ENCODE results near the gene STAB2.

The STAB2 gene

DNA sequence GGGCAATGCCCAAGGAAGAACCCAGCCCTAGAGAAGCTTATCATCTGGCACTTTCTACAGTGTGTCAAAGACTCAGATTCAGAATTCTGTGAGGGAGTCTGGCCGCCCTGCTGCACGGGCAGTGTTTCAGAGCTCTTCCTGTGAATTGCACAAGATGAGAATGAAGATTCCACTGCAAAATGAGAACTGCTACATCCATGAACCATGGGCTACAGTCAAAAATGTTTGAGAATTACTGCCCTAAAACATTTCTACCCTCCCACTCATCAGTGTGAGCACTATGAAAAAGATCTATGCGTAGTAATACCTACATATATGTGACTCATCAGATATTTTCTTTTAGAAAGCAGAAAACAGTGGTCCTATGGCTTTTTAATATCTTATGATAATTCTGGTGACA lies 104.0 kb downstream of the STAB2 start:
- TF ChIP-seq, protein P1, sequence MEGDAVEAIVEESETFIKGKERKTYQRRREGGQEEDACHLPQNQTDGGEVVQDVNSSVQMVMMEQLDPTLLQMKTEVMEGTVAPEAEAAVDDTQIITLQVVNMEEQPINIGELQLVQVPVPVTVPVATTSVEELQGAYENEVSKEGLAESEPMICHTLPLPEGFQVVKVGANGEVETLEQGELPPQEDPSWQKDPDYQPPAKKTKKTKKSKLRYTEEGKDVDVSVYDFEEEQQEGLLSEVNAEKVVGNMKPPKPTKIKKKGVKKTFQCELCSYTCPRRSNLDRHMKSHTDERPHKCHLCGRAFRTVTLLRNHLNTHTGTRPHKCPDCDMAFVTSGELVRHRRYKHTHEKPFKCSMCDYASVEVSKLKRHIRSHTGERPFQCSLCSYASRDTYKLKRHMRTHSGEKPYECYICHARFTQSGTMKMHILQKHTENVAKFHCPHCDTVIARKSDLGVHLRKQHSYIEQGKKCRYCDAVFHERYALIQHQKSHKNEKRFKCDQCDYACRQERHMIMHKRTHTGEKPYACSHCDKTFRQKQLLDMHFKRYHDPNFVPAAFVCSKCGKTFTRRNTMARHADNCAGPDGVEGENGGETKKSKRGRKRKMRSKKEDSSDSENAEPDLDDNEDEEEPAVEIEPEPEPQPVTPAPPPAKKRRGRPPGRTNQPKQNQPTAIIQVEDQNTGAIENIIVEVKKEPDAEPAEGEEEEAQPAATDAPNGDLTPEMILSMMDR (conservative IDR thresholded peaks at IDR 0.05; ENCODE audit: low read depth), result no peak
- no peak for DNase-seq (ENCODE audit: low spot score)
- no peak overlapping the region for H3K27ac ChIP-seq
- POLR2A ChIA-PET (ENCODE audit: low non-redundant PET), result no interaction called here
- CTCF ChIA-PET, result no interaction called here

DNA sequence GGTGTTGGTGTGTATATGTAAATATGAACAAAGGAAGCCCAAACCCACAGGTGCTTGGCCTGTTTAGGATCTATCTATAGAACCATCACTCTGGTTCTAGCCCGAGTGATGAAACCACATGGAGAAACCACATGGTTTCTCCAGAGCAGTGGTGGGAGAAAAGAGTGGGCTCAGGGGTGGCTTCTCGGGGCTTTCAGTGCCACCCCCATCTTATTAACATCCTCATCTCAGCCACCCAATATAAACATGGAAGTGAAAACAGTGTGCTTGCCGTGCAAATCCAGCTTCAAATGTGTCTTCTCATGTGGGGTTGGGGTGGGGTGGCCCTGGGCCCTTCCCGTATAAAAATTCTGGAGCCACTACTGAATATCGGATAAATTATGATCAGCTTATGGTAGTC lies 109.0 kb downstream of the STAB2 start:
- DNase-seq (ENCODE audit: low spot score), result no peak
- CTCF ChIA-PET, result no interaction called here
- H3K27ac ChIP-seq, result no peak overlapping the region
- TF ChIP-seq, protein P1 (conservative IDR thresholded peaks at IDR 0.05; ENCODE audit: low read depth), result no peak
- POLR2A ChIA-PET (ENCODE audit: low non-redundant PET), result no interaction called here

DNA sequence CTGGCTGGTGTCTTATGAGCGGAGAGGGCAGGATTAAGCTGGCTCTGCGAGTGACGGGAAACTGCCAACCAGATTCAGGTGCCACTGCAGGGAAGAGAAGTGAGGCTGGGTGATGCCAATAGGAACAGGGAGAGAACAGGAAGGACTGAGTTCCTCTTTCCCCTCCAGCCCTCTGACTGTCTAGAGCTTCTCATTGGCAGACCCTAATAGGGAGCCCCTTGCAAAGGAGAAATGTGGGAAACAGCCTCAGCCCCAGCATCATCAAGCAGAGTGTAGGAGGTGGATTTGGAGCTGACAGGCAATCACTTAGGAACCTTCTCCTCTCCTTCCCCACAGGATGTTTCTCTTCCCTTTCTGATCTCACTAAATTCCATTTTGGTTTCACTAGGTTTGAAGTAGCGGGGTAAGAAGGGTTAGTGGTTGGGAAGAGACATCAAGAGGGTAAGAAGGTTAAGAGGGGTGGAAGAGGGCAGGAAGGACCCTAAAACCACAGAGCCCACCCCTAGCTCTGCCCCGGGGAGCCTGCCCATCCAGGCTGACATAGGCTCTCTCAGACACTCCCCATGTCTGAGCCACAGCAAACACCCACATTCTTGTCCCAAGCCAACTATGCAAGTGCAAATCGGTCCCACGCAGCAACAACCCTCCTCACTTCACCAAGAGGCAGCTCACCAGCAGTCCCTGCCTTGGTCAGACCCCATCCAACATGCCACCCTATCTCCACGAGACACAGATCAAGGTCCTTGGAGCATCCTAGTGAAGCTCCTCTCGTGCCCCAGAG lies 111.1 kb downstream of the STAB2 start:
- TF ChIP-seq, protein P1 (conservative IDR thresholded peaks at IDR 0.05; ENCODE audit: low read depth), result no peak
- H3K27ac ChIP-seq, result no peak overlapping the region
- CTCF ChIA-PET, result interaction anchor here (0.5 kb wide), 1 partner anchor 73 kb away, joined by 3 read pairs; no protein-coding TSS in a partner anchor
- POLR2A ChIA-PET (ENCODE audit: low non-redundant PET), result interaction anchor here (0.7 kb wide), 1 partner anchor 309 kb away, joined by 3 read pairs; no protein-coding TSS in a partner anchor
- no peak for DNase-seq (ENCODE audit: low spot score)

DNA sequence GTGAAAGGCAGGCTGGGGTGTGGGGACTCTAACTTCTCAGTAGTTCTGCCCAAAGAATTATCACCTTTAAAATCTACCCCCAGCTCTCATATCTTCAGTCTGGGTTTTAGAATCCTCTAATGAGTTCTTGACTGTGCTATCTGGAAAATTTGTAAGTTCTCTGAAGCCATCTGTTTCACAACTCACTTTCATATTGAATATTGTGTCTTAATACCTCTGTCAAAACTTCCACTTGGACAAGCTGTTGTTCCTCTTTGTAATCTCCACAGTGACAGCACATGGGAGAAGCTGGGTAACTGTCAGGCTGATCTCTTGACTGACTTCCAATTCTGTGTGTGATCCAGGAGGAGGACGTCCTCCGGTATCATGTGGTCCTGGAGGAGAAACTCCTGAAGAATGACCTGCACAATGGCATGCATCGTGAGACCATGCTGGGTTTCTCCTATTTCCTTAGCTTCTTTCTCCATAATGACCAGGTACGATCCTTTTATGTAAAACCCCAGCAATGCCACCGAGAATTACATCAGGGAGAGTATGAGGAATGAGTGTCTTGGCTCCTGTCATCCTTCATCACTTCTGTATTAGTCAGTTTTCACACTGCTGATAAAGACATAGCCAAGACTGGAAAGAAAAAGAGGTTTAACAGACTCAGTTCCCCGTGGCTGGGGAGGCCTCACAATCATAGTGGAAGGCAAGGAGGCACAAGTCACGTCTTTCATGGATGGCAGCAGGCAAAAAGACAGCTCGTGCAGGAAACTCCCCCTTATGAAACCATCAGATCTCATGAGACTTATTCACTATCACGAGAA lies 111.9 kb downstream of the STAB2 start:
- POLR2A ChIA-PET (ENCODE audit: low non-redundant PET), result no interaction called here

DNA sequence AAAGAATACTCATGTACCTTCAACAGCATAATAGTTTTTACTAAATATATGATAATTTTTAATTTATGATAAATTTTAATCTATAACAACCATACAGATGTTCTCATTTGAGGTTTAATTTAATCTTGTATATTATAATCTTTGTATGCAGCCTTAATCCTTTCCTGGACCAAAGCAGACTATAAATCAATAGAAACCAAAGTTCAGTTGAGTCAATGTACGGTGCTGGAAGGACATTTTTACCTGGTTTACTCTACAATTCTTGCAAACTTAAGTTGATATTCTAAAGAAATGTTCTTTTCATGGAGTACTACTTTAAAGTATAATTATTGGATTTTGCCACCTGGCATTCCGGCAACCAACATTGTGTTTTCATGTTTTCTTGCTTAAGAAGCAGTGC lies 118.0 kb downstream of the STAB2 start:
- TF ChIP-seq, protein P1 (conservative IDR thresholded peaks at IDR 0.05; ENCODE audit: low read depth), result no peak
- ChIA-PET POLR2A (ENCODE audit: low non-redundant PET) (no interaction called here), CTCF (interaction anchor here (1.2 kb wide), 1 partner anchor 11 kb away, joined by 6 read pairs; no protein-coding TSS in a partner anchor)
- DNase-seq (ENCODE audit: low spot score), result no peak
- no peak overlapping the region for H3K27ac ChIP-seq

More for the DNA sequence above, 111.9 kb downstream of the STAB2 start:
- CTCF ChIA-PET, result interaction anchor here (0.5 kb wide), 1 partner anchor 72 kb away, joined by 3 read pairs; no protein-coding TSS in a partner anchor
- DNase-seq (ENCODE audit: low spot score), result no peak
- TF ChIP-seq, protein P1 (conservative IDR thresholded peaks at IDR 0.05; ENCODE audit: low read depth), result no peak
- H3K27ac ChIP-seq, result no peak overlapping the region

DNA sequence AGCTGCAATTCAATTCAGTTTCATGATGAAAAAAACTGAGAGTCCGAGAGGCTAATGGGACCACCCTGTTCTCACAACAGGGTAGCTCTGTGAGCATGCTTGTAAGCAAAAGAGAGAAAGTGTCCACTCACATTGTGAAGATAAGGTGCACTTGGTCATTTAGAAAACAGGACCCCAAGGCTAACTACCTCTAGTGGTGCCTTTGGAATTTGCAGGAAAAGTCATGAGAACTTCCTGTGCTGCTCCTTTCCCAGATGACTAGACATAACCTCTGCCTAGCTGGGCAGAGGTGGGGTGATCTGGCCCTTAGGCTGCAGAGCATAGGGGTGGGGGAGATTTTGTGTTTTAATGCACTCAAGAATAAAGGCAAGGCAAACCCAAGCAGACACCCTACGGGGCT lies 118.9 kb downstream of the STAB2 start:
- ChIA-PET POLR2A (ENCODE audit: low non-redundant PET) (no interaction called here), CTCF (interaction anchor here (1.2 kb wide), 1 partner anchor 11 kb away, joined by 6 read pairs; no protein-coding TSS in a partner anchor)
- TF ChIP-seq, protein P1 (conservative IDR thresholded peaks at IDR 0.05; ENCODE audit: low read depth), result no peak
- no peak for DNase-seq (ENCODE audit: low spot score)
- H3K27ac ChIP-seq, result no peak overlapping the region

Data from RWPE1 (cell line).